Daoy (cell line): ENCODE results near the gene SLC19A1. TPM values are rescaled to one million over a fixed set of nuclear protein-coding genes. Genes with fewer than 3 reads are reported as not detected.

Experiments used
- DNase-seq: peaks from one replicate; pipeline ENCODE4 v3.0.0-alpha.2; 2015; ENCODE audit warnings: low read depth
- total RNA-seq: library from RNA; depleted of rRNA; stranded (reverse); fragments of >200 nt; shearing (Covaris generic); gene quantifications from 2 replicates; pipeline ENCODE4 v1.2.3, GENCODE V29; 2014

Gene SLC19A1
- total RNA-seq, 1 experiment from 2014 or later: 16.3 TPM

DNA sequence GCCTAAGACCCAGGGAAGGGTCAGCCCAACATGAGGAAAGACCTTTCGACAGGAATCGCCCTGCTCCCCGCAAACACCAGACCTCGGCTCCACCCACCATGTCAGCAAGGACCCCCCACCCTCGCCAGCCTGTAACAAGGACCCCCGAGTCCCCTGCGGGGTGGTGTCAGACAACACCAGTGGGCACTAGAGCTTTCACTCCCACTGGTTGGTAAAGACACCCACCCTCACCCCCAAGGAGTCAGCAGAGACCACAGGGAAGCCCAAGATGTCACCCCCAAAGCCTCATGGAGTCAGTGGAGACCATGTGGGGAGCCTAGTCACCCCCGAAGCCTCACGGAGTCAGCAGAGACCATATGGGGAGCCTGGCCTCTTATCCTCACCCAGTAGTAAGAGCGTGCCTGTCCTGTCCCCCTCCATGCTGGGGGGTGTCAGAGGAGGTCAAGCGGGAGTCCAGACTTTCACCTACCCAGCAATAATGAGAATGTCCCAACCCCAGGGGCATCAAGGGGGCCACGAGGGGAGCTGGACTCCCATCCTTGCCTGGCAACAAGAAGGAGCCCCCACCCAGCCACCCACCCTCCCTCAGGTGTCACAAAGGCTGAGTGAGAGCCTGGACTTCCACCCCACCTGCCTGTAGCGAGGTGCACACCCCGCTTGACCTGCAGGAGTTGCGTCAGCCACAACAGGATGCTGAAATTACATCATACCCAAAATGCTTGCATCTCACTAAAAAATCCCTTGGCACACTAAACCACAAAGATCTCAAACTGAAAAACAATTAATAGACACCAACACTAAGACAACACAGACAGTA is 24.8 kb downstream of the SLC19A1 start:
- DNase-seq: no peak

DNA sequence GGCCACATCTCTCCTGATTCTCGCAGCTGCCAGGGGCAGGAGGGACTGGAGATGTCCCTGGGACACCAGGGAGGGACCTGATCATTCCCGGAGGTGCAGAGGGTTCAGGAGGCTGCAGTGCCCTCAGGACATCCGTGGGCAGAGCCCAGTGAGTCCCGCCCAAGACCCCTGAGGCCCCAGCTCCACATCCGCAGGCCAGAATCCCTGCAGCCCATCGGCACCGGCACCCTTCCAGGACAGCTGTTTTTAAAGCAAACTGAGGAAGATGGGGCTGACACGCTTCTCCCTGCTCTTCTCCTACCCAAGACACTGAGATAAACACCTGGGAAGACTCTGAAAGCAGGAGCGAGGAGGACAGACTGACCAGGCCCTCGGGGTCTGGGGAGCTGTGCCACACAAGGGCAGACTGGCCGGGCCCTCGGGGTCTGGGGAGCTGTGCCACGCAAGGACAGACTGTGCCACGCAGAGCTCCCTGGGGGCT is 25.5 kb downstream of the SLC19A1 start:
- DNase-seq: no peak

DNA sequence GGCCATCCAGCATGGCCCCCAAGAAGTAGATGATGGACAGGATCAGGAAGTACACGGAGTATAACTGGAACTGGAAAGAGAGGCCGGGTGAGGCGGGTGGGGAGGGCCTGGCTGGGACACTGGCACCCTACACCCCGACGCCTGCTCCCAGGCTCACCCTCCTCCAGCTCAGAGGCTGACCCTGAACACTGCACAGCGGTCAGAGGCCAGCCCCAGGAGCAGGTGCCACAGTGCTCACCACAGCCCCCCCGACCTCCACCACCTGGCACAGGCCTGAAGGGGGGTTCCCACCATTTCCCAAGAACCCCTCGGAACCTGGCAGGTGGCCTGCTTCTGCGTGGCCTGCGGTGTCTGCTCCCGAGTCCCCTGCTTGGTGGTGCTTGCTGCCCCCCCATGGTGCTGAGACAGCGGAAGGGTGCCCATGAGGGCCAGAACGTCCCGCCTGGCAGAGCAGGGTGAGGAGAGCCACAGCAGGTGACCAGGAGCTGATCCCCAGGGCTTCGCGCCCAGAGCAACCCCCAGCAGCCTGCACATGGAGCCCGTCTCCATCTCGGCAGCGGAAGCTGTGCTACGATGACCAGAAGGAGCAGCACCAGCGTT is 26.1 kb downstream of the SLC19A1 start:
- no peak for DNase-seq

DNA sequence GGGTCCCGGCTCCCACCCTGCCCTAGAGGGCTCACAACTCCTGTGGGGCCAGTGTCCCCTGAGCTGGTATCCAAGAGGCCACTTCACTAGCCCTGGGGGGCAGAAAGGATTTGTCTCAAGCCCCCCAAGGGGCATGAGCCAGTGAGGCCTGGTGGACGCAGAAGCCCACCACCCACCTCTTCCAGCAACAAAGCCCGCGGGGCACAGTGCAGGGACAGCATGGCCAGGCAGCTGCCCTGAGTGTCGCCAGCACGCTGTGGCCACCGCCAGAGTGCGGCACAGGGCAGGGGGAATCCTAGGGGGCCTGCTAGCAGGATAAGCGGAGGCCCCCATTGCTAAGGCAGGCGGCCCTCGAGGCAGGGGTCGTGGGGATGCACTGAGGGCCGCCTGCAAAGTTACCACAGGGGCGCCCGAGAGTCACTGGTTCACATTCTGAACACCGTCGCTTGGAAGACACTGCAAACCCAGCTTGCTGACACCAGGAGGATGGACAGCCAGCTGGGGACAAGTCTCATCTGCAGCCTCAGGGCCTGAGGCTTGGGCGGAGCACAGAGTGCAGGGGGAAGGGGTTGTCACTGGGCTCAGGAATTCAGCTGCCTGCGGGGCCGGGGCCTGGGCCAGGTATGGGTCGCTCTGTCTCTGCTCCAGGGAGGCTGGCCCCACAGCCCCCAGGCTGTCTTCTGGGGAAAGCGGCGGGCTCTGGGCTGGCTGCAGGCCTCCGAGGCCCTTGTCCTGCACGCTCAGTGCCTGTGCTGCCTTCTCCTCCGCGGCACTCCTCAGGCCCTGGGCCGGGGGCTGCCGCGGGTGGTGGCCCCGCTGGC is 26.8 kb downstream of the SLC19A1 start:
- no peak for DNase-seq

DNA sequence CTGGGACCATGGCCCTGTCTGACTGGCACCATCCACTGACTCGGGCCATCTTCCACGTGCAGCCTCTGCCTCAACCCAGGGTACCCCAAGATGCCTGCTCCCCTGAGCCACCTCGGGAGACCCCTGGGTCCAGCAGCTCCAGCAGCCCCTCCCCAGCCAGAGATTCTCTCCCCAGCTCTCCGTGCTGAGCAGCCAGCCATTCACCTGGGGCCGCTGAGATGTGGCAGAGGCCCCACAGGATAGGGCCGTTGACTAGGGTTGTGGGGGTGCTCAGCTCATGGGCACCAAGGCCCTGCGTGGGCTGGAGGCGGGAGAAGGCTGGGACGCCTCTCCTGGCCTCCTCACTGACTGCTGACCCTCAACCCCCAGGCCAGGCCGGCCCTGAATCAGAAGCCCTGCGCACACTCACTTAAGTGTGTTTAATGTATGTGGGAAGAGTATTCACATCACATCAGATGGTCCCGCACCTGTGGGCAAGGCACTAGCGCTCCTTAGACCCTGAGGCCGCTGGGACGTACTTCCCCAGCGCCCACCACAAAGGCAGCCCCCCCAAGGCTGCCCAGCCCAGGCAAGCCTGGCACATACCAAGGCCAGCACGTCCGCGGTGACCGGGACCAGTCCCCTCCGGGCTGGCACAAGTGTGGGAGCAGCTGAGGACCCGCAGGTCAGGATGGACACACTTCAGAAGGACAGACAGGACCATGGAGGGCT is 27.8 kb downstream of the SLC19A1 start:
- DNase-seq: no peak

DNA sequence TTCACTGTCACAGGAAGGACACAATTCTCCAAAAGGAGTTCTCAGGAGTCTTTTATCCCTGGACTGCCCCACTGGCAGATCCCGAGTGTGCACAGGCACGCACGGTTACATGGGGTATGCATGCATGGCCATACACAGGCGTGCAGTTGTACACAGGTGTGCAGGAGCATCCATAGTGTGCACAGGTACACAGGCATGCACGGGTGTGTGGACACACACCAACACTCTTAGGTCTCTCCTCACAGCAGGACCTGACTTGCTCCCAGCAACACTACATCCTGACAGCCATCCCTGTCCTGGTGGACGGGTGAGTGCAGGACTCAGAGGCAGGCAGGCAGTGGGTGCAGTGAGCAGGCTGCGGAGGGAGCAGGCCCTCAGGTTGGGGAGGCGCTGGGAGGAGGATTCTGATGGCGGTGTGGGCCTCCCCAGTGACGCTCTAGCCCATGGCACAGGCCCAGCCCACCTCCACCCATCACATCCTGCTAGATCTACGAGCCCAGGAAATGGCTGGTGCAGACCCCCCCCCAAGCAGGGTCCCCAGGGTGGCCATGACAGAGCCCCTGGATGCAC is 28.4 kb downstream of the SLC19A1 start:
- DNase-seq: no peak

DNA sequence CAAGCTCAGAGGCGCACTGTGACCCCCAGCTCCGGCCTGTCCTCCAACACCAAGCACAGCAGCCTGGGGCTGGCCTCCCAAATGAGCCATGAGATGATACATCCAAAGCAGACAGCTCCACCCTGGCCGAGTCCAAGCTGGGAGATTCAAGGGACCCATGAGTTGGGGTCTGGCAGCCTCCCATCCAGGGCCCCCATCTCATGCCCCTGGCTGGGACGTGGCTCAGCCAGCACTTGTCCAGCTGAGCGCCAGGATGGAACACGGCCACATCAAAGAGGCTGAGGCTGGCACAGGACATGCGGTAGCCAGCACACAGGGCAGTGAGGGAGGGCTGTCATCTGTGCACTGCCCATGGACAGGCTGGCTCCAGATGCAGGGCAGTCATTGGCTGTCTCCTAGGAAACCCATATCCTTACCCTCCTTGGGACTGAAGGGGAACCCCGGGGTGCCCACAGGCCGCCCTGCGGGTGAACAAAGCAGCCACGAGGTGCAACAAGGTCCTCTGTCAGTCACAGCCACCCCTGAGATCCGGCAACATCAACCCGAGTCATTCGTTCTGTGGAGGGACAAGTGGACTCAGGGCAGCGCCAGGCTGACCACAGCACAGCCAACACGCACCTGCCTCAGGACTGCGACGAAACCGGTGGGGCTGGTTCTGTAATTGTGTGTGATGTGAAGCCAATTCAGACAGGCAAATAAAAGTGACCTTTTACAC is 29.1 kb downstream of the SLC19A1 start:
- DNase-seq: no peak

DNA sequence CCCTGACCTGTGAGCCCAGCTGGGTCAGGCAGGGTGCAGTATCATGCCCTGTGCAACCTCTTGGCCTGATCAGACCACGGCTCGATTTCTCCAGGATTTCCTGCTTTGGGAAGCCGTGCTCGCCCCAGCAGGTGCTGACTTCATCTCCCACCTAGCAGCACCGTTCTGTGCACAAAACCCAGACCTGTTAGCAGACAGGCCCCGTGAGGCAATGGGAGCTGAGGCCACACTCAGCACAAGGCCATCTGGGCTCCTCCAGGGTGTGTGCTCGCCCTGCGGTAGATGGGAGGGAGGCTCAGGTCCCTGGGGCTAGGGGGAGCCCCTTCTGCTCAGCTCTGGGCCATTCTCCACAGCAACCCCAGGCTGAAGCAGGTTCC is 29.6 kb downstream of the SLC19A1 start:
- DNase-seq: no peak

DNA sequence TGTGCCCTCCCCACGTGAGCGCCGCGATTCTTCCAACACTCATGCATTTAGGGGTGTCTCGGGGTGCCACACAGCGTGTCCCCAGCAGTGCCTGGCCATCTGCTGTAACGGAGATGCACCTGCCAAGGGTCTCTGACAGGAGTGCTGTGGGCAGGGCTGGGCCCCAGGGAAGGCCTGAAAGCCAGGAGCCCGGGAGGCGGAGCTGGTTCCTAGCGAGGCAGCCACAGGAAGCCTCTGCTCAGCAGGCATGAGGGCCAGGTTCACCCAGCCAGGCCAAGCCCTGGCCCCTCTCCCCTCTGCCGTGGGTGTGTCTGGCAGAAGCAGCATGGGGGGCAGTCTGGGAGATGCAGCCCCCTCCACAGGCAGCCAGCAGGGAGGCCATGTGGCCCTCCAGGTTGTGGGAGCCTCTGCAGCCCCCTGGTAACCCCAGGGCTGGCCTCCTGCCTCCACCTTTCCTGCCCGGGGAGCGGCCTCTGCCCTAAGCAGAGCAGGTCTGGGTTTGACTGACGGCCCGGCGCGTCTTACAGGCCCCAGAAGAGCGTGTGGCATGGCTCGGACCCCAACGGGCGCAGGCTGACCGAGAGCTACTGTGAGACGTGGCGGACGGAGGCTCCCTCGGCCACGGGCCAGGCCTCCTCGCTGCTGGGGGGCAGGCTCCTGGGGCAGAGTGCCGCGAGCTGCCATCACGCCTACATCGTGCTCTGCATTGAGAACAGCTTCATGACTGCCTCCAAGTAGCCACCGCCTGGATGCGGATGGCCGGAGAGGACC is 30.4 kb downstream of the SLC19A1 start:
- DNase-seq: no peak

DNA sequence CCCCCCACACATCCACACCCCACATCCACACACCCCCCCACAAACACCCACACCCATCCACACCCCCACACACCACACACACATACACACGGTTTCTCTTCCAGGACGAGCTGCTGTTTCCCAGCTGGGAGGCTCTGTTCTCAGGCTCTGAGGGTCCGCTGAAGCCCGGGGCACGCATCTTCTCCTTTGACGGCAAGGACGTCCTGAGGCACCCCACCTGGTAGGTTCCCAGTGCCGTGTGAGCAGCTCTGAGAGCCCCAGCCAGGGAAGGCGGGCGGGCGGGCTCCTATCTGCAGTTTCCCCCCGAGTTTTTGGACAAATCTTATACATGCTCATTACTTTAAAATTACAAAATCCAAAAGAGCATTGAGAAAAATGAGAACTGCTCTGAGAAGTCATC is 31.2 kb downstream of the SLC19A1 start:
- no peak for DNase-seq

DNA sequence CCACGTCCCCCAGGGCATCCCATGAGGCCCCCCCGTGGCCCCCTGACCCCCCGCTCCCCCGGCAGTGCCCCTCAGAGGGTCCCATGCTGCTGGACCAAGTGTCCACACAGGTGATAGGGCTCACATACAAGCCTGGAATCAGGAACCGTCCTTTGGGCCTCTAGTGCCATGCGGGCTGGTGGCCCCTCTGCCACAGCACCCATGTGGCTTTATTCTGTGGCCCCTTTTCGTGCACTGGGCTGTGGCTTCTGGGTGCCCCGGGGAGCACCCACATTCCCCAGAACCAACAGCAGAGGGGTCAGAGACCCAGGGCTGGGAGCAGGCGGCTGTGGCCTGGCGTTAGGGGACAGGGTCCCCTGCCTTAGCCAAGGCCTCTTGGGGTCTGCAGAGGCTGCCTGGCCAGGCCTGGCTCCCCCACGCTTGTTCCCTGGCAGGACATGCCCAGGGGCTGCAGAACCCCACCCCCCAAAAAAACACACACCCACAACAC is 31.7 kb downstream of the SLC19A1 start:
- no peak for DNase-seq

DNA sequence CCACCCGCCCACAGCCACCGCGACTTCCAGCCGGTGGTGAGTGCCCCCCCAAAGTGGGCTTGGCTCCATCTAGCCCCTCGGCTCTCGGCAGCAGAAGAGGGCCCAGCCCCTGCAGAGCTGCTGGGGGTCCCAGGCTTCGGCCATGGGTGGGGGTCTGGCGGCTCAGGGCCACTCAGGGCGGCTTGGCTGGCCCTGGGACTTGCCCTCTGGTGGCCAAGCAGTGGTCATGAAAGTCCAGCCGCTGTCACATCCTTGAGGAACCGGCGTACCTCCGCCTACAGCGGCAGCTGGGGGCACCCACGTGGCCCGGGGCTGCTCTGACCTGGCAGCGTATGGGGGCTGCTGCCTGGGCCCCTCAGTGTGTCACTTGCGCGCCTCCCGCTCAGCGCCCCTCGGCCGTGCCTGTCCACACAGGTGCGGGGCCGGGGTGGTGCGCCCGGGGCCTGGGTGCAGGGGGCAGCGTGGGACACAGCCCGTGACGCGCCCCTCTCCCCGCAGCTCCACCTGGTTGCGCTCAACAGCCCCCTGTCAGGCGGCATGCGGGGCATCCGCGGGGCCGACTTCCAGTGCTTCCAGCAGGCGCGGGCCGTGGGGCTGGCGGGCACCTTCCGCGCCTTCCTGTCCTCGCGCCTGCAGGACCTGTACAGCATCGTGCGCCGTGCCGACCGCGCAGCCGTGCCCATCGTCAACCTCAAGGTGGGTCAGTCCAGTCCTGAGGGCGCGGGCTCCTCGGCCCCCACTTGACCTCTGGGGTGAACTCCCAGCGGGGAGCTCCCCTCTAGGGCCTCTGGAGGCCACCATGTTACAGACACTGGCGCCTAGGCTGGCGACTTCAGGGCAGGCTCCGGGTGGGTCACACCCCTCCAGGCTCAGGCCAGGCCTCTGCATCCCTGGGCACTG is 32.4 kb downstream of the SLC19A1 start:
- no peak for DNase-seq

DNA sequence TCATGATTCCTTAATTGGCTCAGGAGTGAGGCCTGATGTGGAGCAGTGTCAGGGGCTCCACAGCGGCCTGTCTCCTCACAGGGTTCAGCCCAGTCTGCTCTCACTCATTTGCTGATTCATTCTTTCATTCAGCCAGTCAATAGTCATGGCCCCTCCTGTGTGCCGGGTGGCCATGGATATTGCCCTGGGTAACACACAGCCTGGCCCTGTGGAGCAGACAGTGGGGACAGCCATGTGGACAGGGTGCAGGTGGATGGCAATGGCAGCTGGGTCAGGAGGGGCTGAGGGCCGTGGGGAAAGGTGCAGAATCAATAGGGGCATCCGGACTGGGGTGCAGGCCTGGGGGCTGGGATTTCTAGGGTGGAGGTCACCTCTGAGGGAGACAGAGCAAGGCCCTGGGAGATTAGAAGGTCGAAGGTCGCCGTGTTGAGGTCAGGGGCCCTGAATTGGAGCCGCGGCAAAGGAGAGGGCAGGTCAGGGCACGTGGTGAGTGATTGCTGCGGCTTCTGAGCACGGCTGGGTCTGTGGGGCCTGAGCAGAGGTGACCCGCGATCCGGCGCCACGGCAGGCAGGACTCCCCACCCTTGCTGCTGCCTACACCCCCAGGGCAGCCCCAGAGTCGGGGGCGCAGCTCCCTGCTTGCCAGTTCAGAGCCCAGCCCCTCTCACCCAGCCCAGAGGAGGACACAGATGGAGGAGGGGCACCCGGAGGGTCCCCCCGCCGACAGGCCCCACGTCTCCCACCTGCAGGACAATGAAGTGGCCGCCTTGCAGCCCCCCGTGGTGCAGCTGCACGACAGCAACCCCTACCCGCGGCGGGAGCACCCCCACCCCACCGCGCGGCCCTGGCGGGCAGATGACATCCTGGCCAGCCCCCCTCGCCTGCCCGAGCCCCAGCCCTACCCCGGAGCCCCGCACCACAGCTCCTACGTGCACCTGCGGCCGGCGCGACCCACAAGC is 33.4 kb downstream of the SLC19A1 start:
- no peak for DNase-seq

DNA sequence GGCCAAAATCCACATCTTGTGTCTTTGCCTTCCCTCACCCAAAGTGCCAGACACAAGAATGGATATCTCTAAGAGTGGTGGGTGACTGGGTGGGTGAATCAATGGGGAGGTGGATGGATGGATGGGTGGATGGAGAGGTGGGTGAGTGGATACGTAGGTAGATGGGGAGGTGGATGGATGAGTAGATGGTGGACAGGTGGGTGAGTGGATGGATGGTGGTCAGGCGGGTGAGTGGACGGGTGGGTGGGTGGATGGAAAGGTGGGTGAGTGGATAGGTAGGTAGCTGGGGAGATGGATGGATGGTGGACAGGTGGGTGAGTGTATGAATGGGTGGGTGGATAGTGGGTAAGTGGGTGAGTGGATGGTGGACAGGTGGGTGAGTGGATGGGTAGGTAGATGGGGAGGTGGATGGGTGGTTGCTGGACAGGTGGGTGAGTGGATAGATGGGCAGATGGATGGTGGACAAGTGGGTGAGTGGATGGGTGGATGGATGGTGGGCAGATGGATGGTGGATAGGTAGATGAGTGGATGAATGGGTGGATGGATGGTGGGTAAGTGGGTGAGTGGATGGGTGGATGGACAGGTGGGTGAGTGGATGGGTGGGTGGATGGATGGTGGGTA is 34.2 kb downstream of the SLC19A1 start:
- no peak for DNase-seq

DNA sequence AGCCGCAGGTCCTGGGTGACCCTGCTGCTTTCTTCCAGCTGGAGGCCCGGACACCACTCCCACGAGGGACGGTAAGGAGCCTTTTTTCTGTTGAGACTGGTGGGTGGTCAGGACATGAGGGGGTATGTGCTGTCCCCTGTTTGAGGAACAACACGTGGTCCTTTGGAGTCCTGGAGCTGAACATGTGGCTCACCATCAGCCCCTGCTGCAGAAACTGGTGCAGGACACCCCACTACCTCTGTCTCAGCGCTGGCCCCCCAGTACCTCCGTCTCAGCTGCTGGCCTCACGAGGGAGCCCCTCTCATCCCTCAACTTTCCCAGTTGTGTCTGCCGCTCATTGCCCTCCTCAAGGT is 34.7 kb downstream of the SLC19A1 start:
- no peak for DNase-seq

DNA sequence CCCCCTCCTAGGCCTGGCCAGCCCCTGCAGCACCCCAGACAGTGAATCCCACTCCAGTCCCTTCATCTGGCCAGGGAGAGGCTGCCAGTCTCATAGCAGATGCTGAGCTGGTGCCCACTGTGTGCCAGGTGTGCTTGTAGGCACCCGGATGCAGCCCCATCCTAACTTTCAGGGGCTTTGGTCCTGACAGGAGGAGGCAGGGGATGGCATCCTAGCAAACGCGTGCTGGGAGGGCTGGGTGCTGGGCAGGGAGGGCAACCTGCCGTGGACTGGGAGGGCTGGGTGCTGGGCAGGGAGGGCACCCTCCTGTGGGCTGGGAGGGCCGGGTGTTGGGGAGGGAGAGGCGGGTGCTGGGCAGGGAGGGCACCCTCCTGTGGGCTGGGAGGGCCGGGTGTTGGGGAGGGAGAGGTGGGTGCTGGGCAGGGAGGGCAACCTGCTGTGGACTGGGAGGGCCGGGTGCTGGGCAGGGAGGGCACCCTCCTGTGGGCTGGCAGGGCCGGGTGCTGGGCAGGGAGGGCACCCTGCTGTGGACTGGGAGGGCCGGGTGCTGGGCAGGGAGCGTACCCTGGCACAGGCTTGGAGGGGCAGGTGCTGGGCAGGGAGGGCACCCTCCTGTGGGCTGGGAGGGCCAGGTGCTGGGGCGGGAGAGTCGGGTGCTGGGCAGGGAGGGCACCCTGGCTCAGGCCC is 35.3 kb downstream of the SLC19A1 start:
- no peak for DNase-seq
